Measurements from ENCODE around the gene IRGQ.

Gene IRGQ

DNA sequence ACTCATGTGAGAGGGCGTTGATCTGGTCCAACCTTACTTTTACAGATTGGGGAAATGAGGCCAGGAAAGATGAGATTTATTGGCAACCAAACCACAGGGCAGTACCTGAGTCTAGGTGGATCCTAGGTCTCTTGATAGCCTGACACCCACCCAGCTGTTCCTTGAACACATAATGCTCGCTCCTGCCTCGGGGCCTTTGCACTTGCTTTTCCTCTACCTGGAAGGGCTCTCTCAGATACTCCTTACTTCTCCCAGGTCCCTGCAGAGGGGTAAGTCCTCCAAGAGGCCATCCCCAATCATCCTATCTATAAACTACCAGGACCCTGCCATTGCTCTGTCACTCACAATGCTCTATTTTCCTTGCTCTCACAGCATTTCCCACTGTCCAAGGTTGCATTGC is 55.6 kb downstream of the IRGQ start:
- no peak for DNase-seq (ENCODE audit: low read depth in 2 of 2)

DNA sequence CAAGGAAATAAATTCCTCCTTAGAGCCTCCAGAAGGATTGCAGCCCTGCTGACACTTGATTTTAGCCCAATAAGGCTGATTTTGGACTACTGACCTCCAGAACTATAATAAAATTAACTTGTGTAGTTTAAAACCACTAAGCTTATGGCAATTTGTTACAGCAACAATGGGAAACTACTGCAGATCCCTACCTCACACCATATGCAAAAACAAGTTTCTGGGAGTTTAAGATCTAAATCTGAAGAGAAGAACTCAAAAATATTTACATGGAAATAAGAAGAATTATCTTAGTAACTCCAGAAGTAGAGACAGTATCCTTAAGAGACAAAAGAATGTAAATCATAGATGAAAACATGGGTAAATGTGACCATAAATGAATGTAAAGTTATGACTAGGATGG is 57.0 kb downstream of the IRGQ start:
- no peak for DNase-seq (ENCODE audit: low read depth in 2 of 2)

DNA sequence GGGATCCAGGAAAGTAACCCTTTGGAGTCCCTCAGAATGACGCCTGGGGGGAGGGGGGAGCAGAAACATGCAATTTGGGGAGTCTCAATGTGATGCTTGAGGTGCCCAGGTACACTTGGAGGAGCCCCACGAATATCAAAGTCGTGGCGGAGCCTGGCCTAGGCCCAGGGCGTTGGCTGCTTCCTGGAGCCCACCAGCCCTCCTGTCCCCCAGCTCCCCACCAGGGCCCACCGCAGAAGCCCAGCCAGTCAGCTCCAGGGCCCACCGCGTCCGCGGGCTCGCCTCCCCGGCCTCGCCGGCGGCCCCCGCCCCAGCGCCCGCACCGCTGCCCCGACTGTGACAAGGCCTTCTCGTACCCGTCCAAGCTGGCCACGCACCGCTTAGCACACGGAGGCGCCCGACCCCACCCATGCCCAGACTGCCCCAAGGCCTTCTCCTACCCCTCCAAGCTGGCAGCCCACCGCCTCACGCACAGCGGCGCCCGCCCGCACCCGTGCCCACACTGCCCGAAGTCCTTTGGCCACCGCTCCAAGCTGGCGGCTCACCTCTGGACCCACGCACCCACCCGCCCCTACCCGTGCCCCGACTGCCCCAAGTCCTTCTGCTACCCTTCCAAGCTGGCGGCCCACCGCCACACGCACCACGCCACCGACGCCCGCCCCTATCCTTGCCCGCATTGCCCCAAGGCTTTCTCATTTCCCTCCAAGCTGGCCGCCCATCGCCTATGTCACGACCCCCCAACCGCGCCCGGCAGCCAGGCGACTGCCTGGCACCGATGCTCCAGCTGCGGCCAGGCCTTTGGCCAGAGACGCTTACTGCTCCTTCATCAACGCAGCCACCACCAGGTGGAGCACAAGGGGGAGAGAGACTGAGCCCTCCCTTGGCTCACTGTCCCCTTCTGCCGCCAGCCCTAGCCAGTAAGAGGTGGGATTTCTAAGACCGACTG is 60.8 kb downstream of the IRGQ start:
- DNase-seq (ENCODE audit: low read depth in 2 of 2): no peak
